GM18858 (cell line): ENCODE data around the gene LRRC56.

Experiments used
- ATAC-seq: cut with Tn5 transposase; IDR thresholded peaks from one replicate; pipeline ENCODE4 v1.9.1; 2021; ENCODE audit not compliant: unreplicated experiment

LRRC56 gene

DNA sequence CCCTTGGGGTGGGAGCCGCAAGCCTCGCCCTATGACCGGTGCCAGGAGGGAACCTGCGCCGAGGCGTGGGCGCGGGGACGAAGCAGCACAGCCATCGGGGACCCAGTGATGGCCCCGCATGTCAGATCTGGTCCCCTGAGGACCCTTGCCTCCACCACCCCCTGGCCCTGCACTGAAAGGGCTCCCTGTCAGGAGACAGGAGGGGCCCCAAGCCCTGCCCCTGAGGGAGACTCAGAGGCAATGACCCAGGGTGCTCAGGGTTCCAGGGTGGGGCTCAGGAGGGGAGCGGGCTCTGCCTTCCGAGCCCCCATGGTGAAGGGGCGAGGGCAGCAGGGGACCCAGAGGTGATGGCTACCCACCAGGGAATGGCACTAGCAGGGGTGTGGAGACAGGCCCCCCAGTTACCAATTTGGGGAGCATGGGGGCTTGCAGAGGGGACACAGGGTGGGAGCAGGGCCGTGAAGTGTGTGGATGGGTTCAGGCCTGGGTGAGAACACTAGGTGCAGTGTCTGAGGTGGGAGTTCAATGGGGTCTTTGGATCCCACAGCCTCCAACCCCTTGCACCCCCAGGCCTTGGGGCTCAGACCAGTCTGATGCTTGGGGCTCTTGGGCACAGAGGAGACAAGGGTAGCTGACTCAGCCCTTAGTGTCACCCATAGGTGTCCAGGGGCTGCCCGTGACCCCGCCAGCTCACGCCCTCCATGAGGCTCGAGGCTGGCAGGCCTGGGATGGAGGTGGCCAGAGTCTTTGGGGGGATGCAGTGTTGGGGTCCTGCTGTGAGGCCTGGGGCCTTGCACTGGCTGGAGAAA, 499 bp downstream of the LRRC56 start:
- no peak for ATAC-seq

DNA sequence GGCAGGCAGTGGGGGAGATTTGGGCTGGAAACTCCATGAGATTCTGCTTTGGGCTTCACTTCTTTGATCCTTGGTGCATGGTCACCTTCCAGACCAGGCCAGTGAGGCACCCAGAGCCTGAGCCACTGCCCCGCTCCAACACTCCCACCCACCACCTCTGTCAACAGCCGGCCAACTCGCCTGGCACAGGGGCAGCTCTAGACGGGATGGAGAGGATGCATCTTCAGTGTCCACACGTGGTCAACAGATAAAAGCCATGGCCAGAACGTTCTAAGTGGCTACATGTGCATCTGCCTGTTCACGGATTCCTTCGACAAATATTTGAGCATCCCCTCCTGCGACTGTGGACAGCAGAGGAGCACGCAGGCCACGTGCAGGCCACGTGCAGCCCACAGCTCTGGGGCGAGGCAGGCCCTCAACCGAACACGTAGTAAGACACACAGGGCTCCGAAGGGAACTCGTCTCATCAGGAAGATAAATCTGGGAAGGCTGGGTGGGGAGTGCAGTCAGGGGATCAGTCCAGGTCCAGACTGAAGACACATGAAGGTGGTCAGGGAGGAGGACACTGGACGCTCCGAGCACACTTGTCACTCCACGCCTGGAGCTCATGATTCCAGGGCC, 1.2 kb downstream of the LRRC56 start:
- ATAC-seq = no peak

DNA sequence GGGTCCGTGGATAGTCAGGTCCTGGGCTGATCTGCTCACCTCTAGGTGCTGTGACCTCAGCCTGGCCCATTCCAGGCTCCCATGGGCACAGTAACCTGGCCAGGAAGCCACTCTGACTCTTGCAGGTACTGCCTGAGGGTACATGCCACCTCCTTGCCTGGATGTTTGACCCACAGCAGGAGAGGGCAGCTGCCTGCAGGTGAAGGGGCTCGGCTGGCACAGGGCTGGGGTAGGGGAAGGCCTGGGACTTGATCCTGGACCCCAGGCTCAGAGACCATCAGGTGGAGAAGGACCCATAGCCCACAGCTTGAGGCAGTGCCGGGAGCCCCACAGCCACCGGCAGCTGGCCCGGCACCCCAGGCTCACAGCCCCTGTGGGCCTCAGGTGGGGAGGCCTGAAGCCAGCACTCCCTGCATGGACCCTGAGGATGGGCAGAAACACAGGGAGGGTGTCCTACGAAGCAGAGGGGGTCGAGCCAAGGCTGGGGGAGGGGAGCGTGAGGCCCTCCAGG, 2.7 kb downstream of the LRRC56 start:
- no peak for ATAC-seq

DNA sequence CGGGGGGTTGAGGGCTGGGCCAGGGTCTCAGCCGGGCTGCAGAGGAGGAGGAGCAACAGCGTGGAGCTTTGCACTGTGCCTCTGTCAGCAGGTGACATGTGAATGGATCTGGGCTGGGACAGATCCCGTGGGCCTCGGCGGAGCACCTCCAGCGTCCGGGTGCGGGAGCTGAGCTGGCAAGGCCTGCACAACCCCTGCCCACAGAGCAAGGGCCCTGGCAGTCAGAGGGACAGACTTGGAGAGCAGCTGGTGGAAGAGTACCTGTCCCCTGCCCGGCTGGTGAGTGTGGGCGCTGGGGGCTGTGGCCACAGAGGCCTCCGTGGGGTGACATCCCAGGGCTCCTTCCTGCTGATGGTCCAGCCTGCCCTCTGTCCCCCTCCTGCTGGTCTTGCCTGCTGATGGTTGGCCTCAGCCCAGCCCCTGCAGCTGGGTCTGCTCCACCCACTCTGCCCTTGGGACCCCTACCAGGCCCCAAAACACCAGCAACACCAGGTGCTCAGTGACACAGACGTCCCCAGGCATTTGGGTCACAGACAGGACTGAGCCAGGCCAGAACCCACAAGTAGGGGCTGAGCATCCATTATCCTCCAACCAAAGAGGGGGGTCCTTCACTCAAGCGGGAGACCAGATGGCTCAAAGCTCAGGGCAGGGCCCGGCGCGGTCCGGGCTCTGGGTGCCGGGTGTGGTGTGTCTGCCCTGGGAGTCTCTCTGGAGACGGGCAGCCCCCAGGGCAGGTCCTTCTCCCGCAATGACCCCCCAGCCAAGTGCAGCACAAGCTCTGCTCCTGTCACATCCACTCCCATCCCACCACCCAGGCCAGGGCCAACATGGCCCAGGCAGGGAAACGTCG, 3.5 kb downstream of the LRRC56 start:
- no peak for ATAC-seq

DNA sequence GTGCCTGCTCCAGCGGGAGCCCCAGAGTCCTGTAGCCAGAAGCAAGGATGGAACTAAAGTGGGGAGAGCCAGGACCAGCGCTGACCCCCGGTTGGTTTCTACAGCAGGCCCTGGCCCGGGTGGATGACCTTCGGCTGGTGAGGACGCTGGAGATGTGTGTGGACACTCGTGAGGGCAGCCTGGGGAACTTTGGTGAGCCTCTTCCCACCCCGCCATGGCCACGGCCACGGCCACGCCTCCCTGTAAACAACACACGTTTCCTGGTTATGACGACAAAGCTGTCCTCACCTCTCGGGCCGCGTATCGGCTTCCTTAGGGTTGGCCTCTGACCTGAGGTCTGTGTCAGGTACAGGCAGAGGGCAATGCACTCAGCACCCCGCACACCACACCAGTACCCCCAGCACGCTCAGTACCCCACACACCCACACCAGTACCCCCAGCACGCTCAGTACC, 4.1 kb downstream of the LRRC56 start:
- no peak for ATAC-seq

DNA sequence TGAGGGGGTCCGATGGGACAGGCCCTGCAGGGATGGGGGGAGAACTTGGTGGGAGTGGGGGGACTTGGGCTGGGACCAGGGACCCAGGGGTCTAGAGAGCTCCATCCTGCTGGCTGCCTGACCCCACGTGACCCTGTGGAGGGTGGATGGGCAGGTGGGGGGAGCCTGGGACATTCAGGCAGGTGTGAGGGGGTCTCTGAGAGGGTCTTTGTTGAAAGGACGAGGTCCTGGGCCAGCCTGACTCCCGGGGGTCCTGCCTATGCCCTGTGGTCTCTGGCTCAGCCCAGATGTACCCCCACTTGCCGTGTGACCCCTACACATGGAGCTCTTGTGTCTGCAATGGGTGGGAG, 7.5 kb downstream of the LRRC56 start:
- ATAC-seq = no peak

DNA sequence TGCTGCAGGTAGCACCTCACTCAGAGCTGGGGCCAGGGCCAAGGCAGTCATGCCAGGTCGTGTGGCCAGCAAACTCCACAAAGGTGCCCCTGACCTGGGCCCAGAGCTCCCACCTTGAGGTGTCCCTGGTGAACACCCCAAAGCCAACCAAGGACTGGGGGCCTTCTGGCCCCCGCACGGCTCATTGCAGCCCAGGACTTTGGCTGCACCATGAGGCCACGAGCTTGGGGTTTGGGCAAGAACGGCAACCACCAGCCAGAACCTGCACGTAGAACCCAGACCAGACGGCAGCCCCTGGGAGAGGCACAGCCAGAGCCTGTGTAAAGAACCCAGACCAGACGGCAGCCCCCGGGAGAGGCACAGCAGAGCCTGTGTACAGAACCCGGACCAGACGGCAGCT, 7.8 kb downstream of the LRRC56 start:
- ATAC-seq = no peak

DNA sequence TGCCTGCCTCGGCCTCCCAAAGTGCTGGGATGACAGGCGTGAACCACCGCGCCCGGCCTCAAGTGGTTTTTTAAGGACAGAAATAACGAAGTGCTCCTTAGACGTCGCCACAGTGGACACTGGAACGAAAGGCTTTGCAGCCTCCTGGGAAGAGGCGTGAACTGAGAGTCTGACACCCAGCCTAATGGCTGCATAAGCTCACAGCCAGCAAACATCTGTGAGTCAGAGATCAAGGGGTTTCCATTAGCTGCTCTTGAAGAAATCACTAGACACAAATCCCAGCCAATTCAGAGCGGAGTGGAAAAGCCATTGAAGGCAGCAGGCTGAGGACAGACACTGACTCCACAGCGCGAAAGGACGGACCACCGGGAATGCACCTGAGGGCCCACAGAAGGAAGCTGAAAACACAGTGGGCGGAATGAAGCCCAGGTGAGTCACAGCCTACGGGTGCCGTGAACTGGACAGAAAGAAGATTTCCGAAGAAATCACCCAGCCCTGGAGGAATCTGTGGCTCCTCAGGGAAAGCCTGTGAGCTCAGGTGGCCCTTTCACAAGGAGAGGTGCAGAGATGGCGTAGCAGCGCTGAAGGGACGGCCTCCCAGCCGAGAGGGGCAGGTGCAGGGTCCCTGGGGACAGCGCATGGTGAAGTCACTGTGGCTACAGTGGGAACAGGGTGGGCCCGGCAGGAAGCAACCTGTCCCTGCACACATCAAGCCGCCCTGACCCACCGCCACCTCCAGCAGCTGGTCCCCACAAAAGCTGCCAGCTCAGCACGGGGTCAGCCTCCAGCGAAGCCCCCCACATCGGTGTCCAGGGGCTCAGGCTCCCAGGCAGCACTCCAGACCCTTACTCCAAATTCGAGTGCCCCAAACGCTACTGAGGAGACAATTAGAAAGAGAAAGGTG, 11.6 kb downstream of the LRRC56 start:
- no peak for ATAC-seq

DNA sequence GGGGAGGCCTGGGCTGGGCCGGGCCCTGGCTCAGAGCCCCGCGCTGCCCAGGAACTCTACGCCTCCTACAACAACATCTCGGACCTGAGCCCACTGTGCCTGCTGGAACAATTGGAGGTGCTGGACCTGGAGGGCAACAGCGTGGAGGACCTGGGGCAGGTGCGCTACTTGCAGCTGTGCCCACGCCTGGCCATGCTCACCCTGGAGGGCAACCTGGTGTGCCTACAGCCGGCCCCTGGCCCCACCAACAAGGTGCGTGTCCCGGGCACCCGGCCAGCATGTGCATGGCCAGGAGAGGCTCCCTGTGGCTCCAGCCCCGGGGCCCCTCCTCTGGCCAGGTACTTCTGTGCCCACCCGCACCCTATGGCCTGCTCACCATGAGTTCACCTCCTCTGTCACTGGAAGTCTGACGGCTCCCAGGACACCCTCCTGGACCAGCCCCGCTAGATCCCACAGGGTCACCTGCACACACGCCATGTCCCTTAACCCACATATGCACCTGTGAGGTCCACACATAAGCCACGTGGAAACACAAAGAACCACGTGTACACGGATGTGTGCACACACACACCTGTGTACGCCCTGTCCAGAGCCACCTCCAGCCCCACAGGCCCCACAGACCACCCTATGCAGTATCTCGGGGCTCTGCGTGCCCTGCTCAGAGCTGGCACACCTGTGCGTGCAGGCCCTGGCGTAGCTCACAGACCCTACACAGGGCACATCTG, 12.9 kb downstream of the LRRC56 start:
- ATAC-seq = no peak

DNA sequence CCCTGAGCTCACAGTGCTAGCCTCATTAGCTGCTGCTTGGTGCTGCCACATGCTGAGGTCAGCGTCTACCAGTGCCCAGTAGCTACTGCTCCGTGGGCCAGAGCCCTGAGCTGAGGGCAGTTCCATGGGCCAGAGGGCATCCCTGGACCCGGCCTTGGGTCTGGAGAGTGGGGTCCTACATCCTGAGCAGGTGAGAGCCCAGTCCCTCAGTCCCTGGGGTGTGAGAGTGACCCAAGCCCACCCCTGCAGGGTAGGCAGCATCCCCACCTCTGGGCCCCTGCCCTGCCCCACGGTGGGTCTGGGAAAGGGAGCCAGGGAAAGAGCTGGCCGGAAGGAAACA, 13.4 kb downstream of the LRRC56 start:
- ATAC-seq = no peak

DNA sequence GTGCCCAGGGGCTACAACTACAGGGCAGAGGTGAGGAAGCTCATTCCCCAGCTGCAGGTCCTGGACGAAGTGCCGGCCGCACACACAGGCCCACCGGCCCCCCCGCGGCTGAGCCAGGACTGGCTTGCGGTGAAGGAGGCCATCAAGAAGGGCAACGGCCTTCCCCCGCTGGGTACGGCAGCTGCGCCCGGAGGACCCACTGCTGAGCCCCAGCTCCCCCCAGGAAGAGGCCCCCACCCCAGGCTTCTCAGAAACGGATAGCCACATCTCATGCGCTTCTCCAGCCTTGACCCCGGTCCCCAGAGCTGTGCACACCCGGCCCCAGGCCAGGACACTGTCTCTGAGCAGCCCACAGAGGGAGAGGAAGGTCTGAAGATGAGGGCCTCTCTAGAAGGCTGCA, 13.8 kb downstream of the LRRC56 start:
- no peak for ATAC-seq

DNA sequence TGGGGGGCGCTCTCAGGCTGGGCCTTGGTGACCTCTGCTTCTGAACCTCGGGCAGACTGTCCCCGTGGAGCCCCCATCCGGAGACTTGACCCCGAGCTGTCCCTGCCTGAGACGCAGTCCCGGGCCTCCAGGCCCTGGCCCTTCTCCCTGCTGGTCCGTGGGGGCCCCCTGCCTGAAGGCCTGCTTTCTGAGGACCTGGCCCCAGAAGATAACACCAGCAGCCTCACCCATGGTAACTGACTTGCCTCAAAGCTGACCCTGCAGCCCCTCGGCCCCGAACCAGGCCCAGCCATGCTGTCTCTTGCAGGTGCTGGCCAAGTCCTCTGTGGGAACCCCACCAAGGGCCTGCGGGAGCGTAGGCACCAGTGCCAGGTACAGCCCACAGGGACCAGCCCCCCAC, 14.3 kb downstream of the LRRC56 start:
- ATAC-seq = no peak

DNA sequence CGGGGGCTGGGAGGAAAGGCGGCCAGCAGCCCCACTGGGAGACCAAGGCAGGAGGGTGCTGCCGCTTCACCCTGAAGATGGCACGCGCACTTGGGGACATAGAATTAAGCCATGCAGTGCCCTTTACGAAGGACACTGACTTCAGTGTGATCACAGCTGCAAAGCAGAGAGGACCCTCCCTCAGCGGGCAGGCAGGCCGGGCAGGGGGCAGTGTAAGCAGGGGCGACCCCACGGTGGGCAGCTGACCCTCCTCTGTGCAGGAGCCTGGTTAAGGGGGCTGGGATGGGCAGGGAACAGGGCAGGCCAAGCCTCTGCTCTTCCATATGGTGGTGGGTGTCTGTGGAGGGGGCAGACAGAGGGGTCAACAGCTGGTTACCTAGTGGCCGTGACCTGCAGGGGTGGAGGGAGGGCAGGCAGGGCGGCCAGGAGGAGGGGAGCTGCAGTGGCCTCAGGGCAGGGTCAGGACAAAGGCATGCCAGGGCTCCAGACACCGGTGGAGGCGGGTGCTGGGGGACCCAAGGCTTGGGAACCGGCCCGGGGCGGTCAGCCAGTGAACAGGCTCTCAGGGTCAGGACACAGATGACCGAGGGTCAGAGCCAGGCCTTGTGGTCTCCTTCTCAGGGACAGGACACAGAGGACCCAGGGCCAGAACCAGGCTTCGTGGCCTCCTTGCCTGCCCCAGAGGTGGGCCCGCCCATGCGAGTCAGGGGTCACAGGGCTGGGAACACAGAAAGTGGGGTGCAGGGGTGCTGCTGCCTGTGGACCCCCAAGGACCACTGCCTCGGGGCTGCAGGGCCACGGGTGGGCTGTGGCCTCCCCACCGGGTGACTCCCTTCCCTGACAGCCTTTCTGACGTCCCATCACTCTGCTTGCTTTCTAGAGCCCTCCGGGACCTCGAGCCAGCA, 16.0 kb downstream of the LRRC56 start:
- no peak for ATAC-seq

DNA sequence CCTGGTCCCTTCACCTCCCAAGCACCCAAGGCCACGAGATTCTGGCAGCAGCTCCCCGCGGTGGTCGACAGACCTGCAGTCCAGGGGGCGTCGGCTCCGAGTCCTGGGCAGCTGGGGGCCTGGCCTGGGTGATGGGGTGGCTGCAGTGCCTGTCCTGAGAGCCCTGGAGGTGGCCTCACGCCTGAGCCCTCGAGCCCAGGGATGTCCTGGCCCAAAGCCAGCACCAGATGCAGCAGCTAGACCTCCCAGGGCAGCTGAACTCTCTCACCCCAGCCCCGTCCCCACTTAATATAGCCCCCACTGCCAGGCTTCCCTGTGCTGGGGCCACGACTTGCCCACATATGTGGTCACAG, 16.6 kb downstream of the LRRC56 start:
- no peak for ATAC-seq

DNA sequence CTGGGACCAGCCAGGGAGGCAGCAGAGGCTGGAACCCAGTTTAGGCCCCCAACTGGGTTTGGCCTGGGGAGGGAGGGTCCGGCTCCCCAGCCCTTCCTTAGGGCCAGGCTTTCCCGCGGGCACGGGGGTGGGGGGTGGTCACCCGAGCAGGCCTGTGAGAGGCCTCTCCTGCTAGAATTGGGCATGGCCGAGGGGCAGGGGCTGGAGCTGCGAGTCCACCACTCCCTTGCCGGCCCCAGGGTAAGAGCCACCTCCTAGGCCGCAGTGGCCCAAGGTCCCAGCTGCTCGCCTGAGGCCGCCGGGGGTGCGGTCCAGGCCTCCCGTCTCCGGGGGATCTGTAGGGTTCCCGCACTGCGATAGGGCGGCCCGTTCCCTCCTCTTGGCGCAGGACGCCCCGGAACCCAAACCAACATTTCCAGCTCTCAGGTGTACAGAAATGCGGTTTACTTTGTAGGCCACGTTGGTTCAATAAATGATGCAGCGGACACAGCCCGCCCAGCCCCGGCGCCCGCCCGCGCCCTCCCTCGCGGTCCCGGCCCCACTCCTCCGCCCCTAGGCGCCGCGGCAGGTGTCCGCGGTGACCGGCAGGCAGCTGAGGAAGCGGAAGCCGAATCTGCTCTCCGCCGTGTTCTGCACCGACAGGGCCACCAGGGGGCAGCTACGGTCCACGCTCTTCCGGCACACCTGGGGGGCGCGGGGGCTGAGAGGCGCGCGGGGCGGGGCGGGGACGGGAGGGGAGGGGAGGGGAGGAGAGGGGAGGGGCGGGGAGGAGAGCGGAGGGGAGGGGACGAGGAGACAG, 17.3 kb downstream of the LRRC56 start:
- ATAC-seq = no peak

DNA sequence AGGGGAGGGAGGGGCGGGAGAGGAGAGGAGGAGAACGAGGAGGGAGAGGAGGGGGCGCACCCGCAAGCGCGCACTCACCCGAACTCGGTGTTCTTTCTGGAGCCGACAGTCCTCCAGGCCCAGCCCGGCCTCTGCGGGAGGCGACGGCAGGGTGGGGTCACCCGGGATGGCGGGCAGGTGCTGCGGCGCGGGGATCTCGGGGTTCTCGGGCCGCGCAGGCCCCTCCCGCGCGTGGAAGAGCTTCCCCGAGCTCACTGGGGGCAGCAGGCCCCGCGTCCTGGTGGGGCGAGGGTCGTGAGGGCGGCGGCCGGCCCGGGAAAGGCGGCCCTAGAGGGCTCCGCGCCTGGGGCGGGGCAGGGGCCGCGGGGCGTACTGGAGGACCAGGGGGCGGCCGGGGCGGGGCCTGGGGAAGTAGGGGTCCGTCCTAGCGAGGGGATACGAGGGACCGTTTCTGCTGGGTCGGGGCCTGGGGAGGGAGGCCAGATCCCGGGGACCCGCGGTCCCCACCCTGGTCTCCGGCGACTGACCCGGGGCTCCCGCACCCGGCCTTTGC, 18.0 kb downstream of the LRRC56 start:
- ATAC-seq = no peak

DNA sequence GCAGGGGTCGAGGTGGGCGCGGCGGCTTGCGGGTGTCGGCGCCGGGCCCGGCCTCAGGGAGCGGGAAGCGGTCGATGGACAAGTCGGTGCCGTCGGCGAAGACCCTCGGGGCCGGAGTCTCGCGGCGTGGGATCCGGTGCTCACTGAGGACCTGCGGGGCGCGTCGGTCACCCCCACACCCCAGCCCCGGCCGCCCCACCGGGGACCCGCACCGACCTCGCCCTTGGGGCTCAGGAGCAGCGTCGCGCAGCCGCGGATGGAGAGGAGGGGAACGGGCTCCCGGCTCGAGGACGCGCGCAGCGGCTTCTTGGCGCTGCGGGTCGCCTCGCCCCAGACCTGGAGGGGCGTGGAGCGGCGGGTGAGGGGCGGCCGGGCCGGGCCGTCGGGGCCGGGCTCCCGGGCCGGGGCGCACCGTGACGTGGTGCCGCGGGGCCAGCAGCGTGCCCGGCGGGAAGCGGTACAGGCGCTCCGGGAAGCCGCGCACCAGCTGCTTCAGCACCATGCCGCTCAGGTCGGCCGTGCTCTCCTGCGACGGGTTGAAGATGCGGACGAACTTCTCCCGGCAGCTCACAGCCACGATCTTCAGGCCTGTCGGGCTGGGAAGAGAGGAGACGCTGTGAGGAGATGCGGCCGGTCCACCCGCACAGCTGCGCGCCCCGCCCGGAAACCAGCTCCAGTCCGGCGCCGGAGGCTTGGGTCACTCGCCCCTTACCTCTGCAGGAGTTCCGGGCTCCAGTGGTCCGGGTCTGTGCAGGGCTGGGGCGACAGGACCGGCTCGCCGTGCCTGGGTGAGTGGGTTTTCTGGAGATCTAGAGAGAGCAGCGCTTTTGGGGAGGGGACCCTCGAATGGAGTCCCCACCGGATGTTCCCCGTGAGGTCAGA, 18.7 kb downstream of the LRRC56 start:
- no peak for ATAC-seq
